DMS79 treated with DMSO at 0.1 percent for 48 hours (cell line): ENCODE results near the gene PARD6B.
"Not testable (repeated sequence)": the region's sequence is repeated elsewhere in the genome, so short reads cannot be mapped to it uniquely, and the experiment has no call there.

ENCODE experiments used
- DNase-seq: peaks from one replicate; lab custom pipeline; 2025; lab: John Stamatoyannopoulos, UW

PARD6B gene

DNA sequence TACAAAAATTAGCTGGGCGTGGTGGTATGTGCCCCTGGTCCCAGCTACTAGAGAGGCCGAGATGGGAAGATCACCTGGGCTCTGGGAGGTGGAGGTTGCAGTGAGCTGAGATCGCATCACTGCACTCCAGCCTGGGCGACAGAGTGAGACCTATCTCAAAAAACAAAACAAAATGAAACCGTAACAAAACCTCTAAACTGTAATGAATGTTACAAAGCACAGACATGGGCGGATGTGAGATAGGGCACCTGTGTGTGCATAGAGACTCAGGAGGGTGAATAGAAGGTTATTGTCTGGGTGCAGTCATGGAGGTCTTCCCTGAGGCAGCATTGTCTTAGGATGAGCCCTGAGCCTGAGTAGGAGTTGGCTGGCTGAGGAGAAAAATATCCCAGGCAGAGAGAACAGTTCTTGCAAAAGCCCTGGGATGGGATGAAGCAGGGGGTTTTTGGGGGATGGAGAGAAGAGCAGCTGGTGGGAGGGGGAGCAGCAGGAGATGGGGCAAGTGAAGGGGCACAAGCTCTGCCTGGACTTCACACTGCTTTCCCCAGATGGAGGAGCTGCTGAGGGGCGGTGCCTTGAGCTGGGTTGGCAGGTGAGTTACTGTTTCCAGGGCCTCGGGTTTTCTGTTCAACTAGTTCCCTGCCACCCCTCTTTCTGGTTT lies 68.6 kb downstream of the PARD6B start:
- no peak for DNase-seq

DNA sequence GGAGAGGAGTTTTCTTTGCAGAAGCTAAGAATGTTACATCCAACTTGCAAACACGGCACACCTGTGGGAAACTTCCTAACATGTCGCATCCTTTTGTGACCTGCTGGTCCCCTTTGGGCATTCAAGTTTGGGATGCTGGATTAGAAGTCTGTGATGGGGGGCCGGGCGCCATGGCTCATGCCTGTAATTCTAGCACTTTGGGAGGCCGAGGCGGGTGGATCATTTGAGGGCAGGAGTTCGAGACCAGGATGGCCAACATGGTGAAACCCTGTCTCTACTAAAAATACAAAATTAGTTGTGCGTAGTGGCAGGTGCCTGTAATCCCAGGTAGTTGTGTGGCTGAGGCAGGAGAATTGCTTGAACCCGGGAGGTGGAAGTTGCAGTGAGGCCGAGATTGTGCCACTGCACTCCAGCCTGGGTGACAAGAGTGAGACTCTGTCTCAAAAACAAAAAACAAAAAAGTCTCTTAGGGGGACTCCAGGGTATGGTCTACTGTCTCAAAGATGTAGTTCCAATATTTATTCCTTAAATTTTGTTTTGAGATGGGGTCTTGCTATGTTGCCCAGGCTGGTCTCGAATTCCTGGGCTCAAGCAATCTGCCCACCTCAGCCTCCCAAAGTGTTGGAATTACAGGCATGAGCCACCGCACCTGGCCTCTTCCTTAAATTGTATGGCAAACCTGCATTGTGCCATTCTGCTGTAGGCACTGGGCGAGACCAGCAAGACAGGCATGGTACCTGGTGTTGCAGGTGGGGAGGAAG lies 69.8 kb downstream of the PARD6B start:
- not testable (repeated sequence) for DNase-seq

DNA sequence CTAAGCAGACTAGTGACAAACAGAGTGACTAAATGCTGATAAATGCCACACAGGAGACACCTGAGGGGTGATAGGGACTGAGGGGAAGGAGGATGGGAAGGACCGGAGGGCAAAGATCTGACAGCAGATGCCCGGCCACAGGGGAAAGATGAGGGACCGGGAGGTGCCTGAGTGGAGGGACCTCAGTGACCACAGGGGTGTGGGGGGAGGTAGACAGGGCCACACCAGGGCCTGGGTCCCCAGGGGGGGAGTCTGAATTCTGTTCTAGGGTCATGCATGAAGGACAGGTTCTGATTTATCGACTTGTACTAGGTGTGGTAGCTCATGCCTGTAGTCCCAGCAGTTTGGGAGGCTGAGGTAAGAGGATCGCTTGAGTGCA lies 70.4 kb downstream of the PARD6B start:
- no peak for DNase-seq

DNA sequence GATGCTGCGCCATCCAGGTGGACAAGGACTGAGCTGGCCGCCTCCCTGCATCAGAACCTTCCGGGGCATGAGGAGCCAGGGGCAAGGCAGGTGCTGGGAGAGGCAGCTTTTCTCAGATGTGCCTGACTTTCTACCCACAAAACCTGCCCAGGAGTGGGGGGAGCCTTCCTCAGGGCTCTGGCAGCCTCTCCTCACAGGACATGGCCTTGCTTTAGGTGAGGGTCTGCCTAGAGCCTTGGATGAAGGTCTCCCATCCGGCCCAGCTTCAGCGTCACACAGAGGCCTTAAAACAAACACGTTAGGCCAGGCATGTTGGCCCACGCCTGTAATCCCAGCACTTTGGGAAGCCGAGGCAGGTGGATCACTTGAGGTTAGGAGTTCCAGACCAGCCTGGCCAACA lies 70.9 kb downstream of the PARD6B start:
- no peak for DNase-seq

DNA sequence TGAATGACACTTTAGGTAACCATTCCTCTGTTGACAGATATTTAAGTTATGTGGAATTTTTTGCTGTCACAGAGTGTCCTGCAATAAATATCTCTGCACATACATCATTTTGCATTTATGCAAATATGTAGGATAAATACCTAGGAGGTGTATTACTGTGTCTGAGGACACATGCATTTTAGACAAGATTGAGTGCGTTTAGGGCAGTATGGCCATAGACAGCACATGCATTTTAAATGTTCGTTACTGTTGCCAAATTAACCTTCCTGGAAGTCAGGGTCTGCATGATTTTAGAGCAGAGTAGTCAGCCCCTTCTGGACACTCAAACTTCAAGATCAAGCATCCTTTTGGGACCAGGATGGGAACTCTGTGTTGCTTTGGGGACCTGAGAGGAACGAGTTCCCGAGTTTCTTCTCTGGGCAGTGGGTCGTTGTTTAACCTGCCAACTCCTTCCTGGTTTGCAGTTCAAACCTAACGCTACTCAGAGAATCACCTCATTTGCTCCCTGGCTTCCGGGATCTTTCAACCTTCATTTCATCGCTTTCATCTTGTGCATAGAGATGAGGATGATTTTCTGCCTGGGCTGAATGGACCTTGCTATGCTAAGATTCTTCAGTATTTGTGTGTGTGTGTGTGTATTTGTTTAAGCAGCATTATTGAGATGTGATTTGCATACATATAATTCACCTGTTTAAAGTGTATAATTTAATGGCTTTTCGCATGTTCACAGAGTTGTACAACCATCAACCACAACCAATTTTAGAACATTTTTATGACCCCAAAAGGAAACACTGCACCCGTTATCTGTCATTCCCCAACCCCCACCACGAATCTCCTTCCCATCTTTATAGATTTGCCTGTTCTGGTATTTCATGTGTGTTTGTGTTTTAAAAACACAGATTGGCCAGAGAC lies 73.3 kb downstream of the PARD6B start:
- no peak for DNase-seq

DNA sequence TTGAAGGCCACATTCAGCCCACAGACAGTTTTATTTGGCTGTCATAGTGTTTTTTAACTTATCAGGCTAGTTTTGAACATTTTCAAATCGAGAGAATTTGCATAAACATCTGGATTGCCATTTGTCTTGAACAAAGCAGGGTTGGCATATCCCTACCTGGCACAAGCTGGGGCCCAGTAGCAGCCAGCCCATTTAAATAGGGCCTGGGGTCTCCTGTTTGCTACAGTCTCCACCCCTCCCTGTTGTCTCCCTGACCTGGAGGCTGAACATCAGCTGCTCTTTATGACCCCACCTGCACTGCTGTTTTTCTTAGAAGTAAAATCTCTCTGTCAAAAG lies 73.9 kb downstream of the PARD6B start:
- no peak for DNase-seq

DNA sequence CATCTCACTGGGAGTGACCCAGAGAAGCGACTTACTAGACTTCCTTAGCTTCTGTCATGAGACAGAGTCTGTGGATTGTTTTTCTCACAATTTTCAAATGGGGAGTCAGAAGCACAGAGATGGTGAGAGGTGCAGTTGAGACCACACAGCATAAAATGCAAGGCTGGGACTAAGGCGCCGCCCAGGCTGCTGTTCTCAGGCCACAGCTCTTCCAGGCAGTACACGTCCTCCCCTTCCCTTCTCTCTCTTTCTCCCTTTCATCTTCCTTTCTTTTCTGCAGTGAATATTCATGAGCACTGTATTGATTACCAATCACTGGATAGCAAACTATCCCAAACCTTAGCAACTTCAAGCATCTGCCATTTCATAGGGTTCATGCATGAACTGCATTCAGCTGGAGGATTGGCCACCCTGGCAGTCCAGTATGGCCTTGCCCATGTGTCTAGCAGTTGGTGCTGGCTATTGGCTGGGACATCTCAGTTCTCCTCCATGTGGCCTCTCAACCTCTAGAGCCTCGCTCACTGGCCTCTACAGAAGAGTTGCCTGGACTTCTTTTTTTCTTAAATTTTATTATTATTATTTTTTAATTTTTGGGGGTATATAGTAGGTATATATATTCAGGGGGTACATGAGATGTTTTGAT lies 74.9 kb downstream of the PARD6B start:
- DNase-seq, result no peak
